K562 (cell line): ENCODE data around the gene C12orf43. TPM values are rescaled to one million over a fixed set of nuclear protein-coding genes. Genes with fewer than 3 reads are reported as not detected.

Experiments used
- ATAC-seq: fragments of 200-7000 bp; cut with Tn5 transposase; 3 replicates; pipeline ENCODE4 v1.9.1; 2020; ENCODE audit warnings: moderate library complexity
- BruUV-seq: library from RNA; stranded (reverse); fragments of 400-500 nt; replicated peaks from 2 replicates; lab custom pipeline; 2021; lab: Mats Ljungman, UMichigan
- CTCF ChIA-PET: fragments of 300-600 bp; formaldehyde crosslinking; extraction: SDS; loops from one replicate; lab custom pipeline; 2021; ENCODE audit warnings: low intra/inter-chr PET ratio; lab: Yijun Ruan, JAX
- POLR2A ChIA-PET: fragments of 300-600, 350-650 bp; sonication (Branson Sonifier 250); formaldehyde crosslinking; extraction: SDS; loops from one replicate; lab custom pipeline; 2021; ENCODE audit warnings: antibody characterized with exemption, inconsistent platforms; lab: Yijun Ruan, JAX
- DNase-seq, 4 experiments: peaks; one replicate each; pipeline versions ENCODE4 v3.0.0 to v3.0.0-alpha.2; 2011 to 2018; ENCODE audit warnings: low spot score in 3 of 4, mixed read lengths in 3 of 4; ENCODE audit errors: extremely low read depth in 1 of 4
- FAIRE-seq: peaks from 2 replicates; lab custom pipeline; 2011; peaks lifted over from hg19 to GRCh38; lab: Jason Lieb, UNC
- H2AFZ ChIP-seq: 2 replicates; pipeline ENCODE4 v1.6.0; 2011; ENCODE audit warnings: low read depth, low read length, control low read depth, inconsistent platforms
- H3K27ac ChIP-seq: fragments of 200-600 bp; 3 replicates; pipeline ENCODE4 v1.8.0; 2011; ENCODE audit warnings: low read depth, mild to moderate bottlenecking, control low read depth, inconsistent platforms, low read length, moderate library complexity, mixed read lengths; ENCODE audit errors: extremely low read depth
- H3K27me3 ChIP-seq, 2 experiments: fragments of 300-600 bp in 1 of 2; 2 replicates in 1 of 2; 3 replicates in 1 of 2; pipeline versions ENCODE4 v1.6.0 to v1.8.0; 2011; ENCODE audit warnings: inconsistent platforms in 2 of 2, low read length in 2 of 2, mild to moderate bottlenecking in 1 of 2, mixed read lengths in 1 of 2, moderate library complexity in 1 of 2; ENCODE audit not compliant: control insufficient read depth in 2 of 2, insufficient read depth in 2 of 2
- H3K36me3 ChIP-seq: fragments of 300-600 bp; 3 replicates; pipeline ENCODE4 v1.8.0; 2011; ENCODE audit warnings: mild to moderate bottlenecking, low read length, inconsistent platforms; ENCODE audit not compliant: control insufficient read depth, insufficient read depth
- H3K4me1 ChIP-seq, 2 experiments: fragments of 200-600 bp in 1 of 2; replicated peaks in 1 of 2; 2 replicates in 1 of 2; 3 replicates in 1 of 2; pipeline versions ENCODE4 v1.5.1 to v1.8.0; 2011; ENCODE audit warnings: inconsistent platforms in 2 of 2, low read length in 2 of 2, mild to moderate bottlenecking in 1 of 2, mixed read lengths in 1 of 2, moderate library complexity in 1 of 2; ENCODE audit not compliant: control insufficient read depth in 2 of 2, insufficient read depth in 2 of 2
- H3K4me2 ChIP-seq: 2 replicates; pipeline ENCODE4 v1.6.1; 2011; ENCODE audit warnings: low read length, control low read depth, inconsistent platforms, mixed read lengths; ENCODE audit not compliant: insufficient read depth
- H3K4me3 ChIP-seq: fragments of 200-600 bp; sonication (generic), shearing (Covaris generic); 2 replicates; pipeline ENCODE4 v1.5.1; 2016; ENCODE audit warnings: control low read depth, inconsistent platforms
- H3K79me2 ChIP-seq: fragments of 200-600 bp; 3 replicates; pipeline ENCODE4 v1.8.0; 2011; ENCODE audit warnings: low read length, inconsistent platforms; ENCODE audit not compliant: control insufficient read depth, insufficient read depth
- H3K9ac ChIP-seq, 2 experiments: 2 replicates each; pipeline versions ENCODE4 v1.6.0 to v1.6.1; 2011; ENCODE audit warnings: low read depth in 2 of 2, low read length in 2 of 2, control low read depth in 1 of 2, inconsistent platforms in 1 of 2, mild to moderate bottlenecking in 1 of 2, mixed read lengths in 1 of 2; ENCODE audit not compliant: insufficient read depth in 1 of 2
- H3K9me1 ChIP-seq: one replicate; pipeline ENCODE4 v1.6.0; 2011; ENCODE audit warnings: inconsistent platforms, mild to moderate bottlenecking, low read length, moderate library complexity; ENCODE audit not compliant: control insufficient read depth, insufficient read depth
- H3K9me3 ChIP-seq: replicated peaks from 2 replicates; pipeline ENCODE4 v1.5.1; 2011; ENCODE audit warnings: low read depth, low read length, inconsistent platforms; ENCODE audit not compliant: control insufficient read depth, insufficient read depth
- H4K20me1 ChIP-seq: replicated peaks from 2 replicates; pipeline ENCODE4 v1.6.1; 2011; ENCODE audit warnings: low read length, inconsistent platforms, mixed read lengths; ENCODE audit not compliant: control insufficient read depth, insufficient read depth
- MIER1 ChIP-seq: fragments of 450-650 bp; IDR thresholded peaks from 2 replicates; pipeline ENCODE4 v1.6.1; 2016; ENCODE audit warnings: antibody characterized with exemption, mild to moderate bottlenecking, low read depth
- RFX1 ChIP-seq: fragments of 450-650 bp; IDR thresholded peaks from 2 replicates; pipeline ENCODE4 v1.6.1; 2016; ENCODE audit warnings: mild to moderate bottlenecking, moderate library complexity
- WGBS: fragments of 100-300 bp; shearing (Covaris generic); methylation state at CpG from one replicate; pipeline ENCODE4 v1.1.6; 2016; ENCODE audit warnings: low coverage, mixed read lengths; ENCODE audit not compliant: insufficient coverage; ENCODE audit errors: missing lambda C conversion rate; 5-methylcytosine and 5-hydroxymethylcytosine counted together
- in situ Hi-C: fragments of 300-500 bp; cut with MboI; formaldehyde crosslinking; loops from 4 replicates; pipeline ENCODE4 v1.15.0; 2018; ENCODE audit warnings: inconsistent platforms, mixed read lengths
- intact Hi-C: fragments of 100-400 bp; cut with micrococcal nuclease; formaldehyde crosslinking; loops from 2 replicates; pipeline ENCODE4 v1.14.2; 2022
- polyA plus RNA-seq, 8 experiments: library from polyadenylated mRNA; depleted of rRNA in 4 of 8; stranded (reverse) in 5 of 8; unstranded in 3 of 8; fragments of >200 nt; fragmentation: Nextera tagmentation in 2 of 8; fragmentation: Illumina TruSeq in 1 of 8; extraction: Ambion mirVana in 2 of 8; extraction: Trizol in 1 of 8; gene quantifications; 2 replicates each; pipeline versions ENCODE4 v1.2.1 to v1.2.3, GENCODE V29; 2011 to 2014; ENCODE audit warnings: inconsistent platforms in 1 of 8, missing spikeins in 1 of 8
- total RNA-seq, 7 experiments: library from RNA; depleted of rRNA in 6 of 7; stranded (reverse); fragments of >200 nt in 6 of 7; fragmentation: Illumina TruSeq in 2 of 7; extraction: Trizol in 2 of 7; gene quantifications; 2 replicates each; pipeline versions ENCODE4 v1.2.1 to v1.2.3, GENCODE V29; 2011 to 2021; ENCODE audit warnings: low replicate concordance in 1 of 7
- TF ChIP-seq, protein P1 (sequence below): sonication (generic); formaldehyde crosslinking; IDR thresholded peaks from 2 replicates; pipeline ENCODE4 v1.8.0; 2022; ENCODE audit warnings: mild to moderate bottlenecking, missing genetic modification reagents
- TF ChIP-seq, protein P2 (sequence below), 2 experiments: fragments of 450-650 bp; formaldehyde crosslinking in 1 of 2; IDR thresholded peaks; 2 replicates each; pipeline versions ENCODE4 v1.4.0 to v1.6.1; 2014 to 2020; ENCODE audit warnings: mild to moderate bottlenecking in 2 of 2, borderline replicate concordance in 1 of 2, low read depth in 1 of 2

The C12orf43 gene
- total and polyA plus RNA-seq, 9 of the 15 experiments (the other 6 are each of a cell fraction or from before 2014, with no cell fraction given), result 4.3 to 22.2 (median 16.8) TPM

DNA sequence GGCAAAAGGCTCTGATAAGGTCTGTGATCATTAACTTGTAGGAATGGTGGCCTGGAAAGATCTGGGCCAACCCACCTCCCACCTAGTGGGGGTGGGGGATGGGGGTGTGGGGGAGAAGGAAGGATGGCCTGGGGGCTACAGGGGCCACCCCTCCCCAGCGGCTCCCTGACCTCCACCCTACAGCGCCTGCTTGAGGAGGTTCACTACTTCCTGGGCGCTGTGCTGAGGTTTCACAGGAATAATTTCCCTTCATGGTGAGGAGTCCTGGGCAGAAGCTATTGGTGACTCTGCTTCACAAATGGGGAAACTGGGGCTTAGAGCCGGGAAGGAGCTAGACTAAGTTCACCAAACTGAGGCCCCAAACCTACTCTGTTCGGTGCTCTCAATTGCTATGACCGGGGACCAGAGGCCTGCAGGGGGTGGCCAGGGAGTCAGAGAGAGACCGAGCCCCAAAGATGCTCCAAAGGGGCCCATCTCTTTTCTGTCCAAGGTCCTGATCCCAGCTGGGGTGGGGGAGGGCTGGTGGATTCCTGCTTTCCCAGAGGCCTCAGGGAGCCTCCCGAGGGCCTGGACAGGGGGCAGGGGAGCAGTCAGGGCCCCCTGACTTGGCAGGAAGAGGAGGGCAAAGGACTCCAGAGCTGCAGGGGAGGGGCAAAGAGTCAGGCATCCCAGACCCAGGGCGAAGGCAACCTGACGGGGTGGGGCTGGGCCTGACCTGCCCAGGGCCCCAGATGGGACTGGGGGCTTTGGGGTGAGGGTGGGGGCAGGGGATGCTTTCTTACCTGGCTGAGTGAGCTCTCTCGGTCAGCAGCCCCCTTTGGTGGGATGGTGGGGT lies 36.2 kb downstream of the C12orf43 start:
- 0 out of 2 replicates have a peak, but pooled peaks have one; percentile 39 for TF ChIP-seq MIER1
- no peak for TF ChIP-seq RFX1
- TF ChIP-seq, protein P1, sequence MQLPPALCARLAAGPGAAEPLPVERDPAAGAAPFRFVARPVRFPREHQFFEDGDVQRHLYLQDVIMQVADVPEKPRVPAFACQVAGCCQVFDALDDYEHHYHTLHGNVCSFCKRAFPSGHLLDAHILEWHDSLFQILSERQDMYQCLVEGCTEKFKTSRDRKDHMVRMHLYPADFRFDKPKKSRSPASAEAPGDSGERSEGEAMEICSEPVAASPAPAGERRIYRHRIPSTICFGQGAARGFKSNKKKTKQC (CRISPR knock-in tag), result no peak
- TF ChIP-seq, protein P2, sequence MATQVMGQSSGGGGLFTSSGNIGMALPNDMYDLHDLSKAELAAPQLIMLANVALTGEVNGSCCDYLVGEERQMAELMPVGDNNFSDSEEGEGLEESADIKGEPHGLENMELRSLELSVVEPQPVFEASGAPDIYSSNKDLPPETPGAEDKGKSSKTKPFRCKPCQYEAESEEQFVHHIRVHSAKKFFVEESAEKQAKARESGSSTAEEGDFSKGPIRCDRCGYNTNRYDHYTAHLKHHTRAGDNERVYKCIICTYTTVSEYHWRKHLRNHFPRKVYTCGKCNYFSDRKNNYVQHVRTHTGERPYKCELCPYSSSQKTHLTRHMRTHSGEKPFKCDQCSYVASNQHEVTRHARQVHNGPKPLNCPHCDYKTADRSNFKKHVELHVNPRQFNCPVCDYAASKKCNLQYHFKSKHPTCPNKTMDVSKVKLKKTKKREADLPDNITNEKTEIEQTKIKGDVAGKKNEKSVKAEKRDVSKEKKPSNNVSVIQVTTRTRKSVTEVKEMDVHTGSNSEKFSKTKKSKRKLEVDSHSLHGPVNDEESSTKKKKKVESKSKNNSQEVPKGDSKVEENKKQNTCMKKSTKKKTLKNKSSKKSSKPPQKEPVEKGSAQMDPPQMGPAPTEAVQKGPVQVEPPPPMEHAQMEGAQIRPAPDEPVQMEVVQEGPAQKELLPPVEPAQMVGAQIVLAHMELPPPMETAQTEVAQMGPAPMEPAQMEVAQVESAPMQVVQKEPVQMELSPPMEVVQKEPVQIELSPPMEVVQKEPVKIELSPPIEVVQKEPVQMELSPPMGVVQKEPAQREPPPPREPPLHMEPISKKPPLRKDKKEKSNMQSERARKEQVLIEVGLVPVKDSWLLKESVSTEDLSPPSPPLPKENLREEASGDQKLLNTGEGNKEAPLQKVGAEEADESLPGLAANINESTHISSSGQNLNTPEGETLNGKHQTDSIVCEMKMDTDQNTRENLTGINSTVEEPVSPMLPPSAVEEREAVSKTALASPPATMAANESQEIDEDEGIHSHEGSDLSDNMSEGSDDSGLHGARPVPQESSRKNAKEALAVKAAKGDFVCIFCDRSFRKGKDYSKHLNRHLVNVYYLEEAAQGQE (IDR thresholded peaks at IDR 0.05; ENCODE audit: borderline replicate concordance), result peak; percentile 79
- TF ChIP-seq, protein P2 (CRISPR knock-in tag; IDR thresholded peaks at IDR 0.05; ENCODE audit: low read depth), result 0 out of 2 replicates have a peak, but pooled peaks have one; percentile 50
- TF ChIP-seq, all 486 proteins: peak for 2
- Histone ChIP-seq H3K79me2 (no peaks in the 10 kb centered on the region), H3K4me2 (no peak overlapping the region), H3K36me3 (no peaks in the 10 kb centered on the region), H3K9ac (no peak overlapping the region), H3K4me3 (no peak overlapping the region), H3K27ac (no peak overlapping the region), H3K9me1 (no peaks in the 10 kb centered on the region), H3K9me3 (no peaks in the 10 kb centered on the region), H4K20me1 (no peaks in the 10 kb centered on the region), H3K27me3 (no peaks in the 10 kb centered on the region), H2AFZ (no peak overlapping the region), H3K4me1 (peaks cover 0 to 10% of the 10 kb centered on the region in 2 experiments; a peak in 1 of 5 replicates)
- no TSS peak for BruUV-seq
- WGBS, result 17% methylated on average over 6 of the region's 11 CpGs
- FAIRE-seq, result no peak
- peak; percentile 27; the same call in 1 of the 3 replicates for ATAC-seq
- CTCF ChIA-PET, result no interaction called here
- in situ Hi-C loops (no loop called here), intact Hi-C loops (no loop called here)
- no peak for DNase-seq
- POLR2A ChIA-PET, result interaction anchor here (0.6 to 3.0 kb wide), 3 partner anchors 8 to 320 kb away, joined by 3 to 8 read pairs (median 3); no protein-coding TSS in a partner anchor
